GM21786 (cell line): ENCODE results near the gene LAMA2.
"Not testable (repeated sequence)": the region's sequence is repeated elsewhere in the genome, so short reads cannot be mapped to it uniquely, and the experiment has no call there.

Experiments used
- ATAC-seq: cut with Tn5 transposase; IDR thresholded peaks from one replicate; pipeline ENCODE4 v1.9.1; 2021; ENCODE audit not compliant: unreplicated experiment

LAMA2 gene

DNA sequence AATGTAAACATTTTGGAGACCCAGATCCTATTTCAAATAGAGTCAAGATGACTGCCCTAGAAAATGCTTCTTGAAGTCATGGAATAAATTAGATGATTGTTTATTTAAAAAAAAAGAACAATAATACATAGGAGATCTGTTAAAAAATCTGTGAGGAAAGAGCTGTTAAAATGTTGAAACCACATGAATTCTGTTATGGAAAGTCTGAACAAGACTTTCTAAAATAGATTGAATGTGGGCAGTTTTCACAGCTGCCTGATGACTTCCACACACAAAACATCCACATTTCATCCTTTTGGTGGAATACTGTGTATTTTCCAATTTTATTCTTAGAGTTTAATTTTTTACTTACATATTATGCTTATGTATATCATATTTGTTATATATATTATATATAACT lies 186.1 kb downstream of the LAMA2 start:
- no peak for ATAC-seq

GRCh38 chr6:129073051-129073450 lies 190.1 kb downstream of the LAMA2 start:
- no peak for ATAC-seq

DNA sequence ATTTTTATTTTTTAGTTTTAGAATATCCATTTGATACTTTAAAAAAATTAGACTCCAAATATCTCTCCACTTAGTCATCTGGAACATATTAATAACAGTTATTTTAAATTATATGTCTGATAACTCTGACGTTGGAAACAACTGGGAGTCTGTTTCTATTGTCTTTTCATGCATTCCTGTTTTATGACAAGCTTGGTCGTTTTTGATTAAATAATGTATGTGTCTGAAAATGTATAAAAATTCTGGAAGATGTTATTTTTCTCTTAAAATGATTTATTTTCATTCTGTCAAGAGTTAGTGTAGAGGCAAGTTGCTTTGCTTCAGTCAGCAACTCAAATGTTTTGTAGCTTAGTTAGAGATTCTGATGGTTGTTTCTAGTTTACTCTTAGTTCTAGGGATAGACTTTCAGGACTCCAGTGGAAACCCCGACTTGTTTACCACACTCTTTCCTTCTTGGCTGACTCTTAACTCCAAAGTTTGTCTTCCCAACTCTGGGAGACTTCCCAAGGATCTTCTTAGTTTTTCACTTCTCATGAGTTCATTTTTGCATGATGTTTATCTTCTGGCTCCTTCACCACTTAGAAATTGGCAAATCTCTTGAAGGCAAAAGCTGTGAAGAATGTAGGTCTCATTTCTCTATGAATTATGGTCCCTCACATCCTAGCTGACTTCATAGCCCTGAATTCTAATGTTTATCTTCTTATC lies 190.9 kb downstream of the LAMA2 start:
- ATAC-seq: no peak

DNA sequence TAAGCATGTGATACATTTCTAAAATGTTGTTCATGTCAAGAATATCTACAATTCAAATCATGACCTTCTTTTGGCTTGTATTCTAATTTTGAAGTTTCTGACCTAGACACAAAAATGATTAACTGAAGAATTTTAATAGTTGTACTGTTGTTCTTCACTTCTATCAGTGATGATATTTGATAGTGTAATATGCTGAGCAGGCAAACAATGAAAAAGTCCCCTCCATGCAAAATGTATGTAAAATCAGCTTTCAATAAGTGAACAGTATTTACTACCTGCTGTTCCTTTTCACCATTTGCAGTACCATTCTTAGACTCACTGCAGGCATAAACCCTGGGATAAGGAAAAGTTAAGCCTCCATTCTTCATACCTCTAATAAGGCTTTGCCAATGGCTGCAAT lies 201.5 kb downstream of the LAMA2 start:
- no peak for ATAC-seq

GRCh38 chr6:129088481-129088880 lies 205.5 kb downstream of the LAMA2 start:
- ATAC-seq: not testable (repeated sequence)

- ATAC-seq: no peak
Measured at GRCh38 chr6:129089357-129089756, 206.4 kb downstream of the LAMA2 start.

DNA sequence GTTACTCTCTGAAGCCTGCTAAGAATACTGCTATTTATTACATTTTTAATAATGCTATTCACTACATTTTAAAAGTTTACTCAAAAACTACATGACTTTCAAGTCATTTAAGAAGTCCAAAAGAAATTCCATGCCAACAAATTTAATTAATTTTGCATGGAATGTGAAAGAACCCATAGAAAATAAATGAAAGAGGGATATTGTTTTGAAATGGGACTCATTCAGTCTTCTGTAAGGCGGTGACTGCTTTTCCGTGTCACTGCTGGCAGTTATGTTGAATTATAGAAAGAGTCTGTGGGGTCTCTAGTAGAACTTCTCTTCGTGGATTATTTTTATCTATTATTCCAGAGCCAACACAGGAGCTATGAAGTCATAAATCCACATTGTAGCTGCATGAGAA lies 211.2 kb downstream of the LAMA2 start:
- ATAC-seq: no peak

- no peak for ATAC-seq
Measured at GRCh38 chr6:129096651-129097290, 213.8 kb downstream of the LAMA2 start.

DNA sequence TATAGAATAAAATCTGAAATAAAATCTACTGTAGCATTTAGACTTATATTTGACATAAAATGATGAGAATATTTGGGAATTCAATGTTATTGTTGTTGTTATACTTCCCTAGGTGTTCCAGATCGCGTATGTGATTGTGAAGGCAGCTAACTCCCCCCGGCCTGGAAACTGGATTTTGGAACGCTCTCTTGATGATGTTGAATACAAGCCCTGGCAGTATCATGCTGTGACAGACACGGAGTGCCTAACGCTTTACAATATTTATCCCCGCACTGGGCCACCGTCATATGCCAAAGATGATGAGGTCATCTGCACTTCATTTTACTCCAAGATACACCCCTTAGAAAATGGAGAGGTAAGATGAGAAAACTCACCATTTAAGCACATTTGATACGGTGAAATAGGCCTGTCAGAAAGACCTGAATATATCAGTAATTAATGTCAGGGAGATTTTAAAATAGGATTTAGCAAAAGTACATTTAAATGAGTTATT lies 215.2 kb downstream of the LAMA2 start:
- ATAC-seq: no peak

- no peak for ATAC-seq
Measured at GRCh38 chr6:129099696-129100095, 216.8 kb downstream of the LAMA2 start.

DNA sequence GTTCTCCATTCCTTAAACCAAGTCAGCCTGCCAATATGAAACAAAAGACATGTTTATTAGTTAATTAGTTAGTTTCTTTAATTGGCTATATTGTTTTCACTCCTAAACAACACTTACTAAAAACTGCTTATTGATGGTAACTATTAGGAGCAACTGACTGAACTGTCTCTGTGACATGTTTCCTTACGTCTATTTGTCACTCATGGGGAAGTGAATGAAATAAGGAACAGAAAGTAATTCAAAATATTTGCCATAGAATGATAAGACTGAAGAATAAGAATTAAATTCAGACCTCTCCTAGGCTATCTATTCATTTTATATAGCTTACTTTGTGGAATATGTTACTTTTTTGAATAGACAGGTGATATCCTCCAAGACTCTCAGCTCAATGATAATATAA lies 217.2 kb downstream of the LAMA2 start:
- no peak for ATAC-seq

- ATAC-seq: no peak
Measured at GRCh38 chr6:129102741-129103140, 219.8 kb downstream of the LAMA2 start.

GRCh38 chr6:129104131-129104530 lies 221.2 kb downstream of the LAMA2 start:
- ATAC-seq: no peak

DNA sequence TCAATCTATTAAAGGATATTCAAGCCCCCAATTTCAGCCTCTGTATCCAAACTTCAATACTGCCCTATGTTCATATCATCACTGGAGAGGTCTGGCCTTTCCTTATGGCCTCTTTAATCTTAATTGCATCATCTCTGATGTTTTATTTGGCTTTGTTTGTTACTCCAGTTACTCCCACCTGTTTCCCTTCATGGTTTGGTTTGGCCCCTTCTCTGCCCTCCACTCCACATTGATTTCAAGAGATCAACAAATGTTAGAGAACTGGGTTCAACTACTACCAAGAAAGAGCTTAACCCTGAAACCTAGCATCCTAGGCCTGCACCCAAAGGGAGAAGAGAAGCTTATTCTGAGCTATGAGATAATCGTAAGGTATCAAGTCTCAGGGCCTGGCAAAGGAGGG lies 221.6 kb downstream of the LAMA2 start:
- no peak for ATAC-seq

DNA sequence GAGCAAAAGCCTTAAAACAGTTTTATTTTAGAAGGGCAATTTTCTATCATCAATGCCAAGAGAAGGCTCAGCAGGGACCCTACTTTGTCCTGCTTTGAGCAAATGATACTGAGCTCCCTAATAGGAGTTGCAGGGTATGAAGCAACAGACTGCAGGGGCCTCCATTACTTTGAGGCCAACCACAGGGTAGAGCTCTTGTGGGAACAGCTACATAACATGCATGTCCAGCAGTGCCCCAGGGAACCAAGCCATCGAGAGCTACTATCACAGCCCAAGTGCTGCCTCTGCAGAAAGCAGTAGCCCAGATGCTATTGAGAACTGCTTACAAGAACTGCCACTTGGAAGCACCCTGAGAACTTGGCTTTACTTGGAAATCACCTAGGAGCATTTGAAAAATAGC lies 222.1 kb downstream of the LAMA2 start:
- no peak for ATAC-seq

GRCh38 chr6:129105793-129106192 lies 222.9 kb downstream of the LAMA2 start:
- ATAC-seq: no peak

DNA sequence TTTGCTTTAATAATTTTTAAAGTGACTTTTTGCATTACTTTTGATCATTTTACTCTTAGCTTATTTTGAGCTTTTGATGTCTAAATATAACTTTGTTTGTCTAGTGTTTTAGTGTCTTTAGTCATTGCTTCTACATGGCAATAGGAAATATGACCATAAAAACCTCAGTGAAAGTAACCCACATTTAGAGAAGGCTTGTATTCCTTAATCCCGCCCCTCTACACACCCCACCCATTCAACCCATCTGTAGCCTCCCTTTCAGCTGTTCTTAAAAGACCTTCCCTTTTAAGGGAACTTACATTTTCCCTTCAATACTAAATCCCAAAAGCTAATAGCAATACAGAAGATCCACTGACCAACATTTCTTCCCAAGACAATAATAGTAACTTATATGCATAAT lies 225.4 kb downstream of the LAMA2 start:
- ATAC-seq: no peak

- ATAC-seq: no peak
Measured at GRCh38 chr6:129110690-129111343, 227.9 kb downstream of the LAMA2 start.

- no peak for ATAC-seq
Measured at GRCh38 chr6:129111346-129111745, 228.4 kb downstream of the LAMA2 start.

DNA sequence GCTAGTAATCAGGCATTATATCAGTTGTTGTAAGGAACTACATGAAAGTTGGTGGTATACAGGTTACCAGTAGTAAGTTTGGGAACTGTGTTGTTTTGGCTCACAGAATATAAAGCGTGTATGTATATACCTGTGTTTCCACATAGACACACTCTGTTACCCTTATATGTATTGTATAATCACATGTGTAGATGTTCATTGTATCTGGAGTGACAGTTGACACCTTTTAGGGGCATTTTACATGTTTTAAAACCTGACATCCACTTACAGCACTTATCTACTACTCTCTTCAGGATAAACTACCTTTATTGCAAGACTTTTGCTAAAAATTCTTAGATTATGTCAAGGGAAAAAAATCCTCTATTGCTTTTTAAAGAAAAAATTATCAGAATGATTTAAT lies 228.9 kb downstream of the LAMA2 start:
- no peak for ATAC-seq

GRCh38 chr6:129112591-129112990 lies 229.7 kb downstream of the LAMA2 start:
- ATAC-seq: no peak

GRCh38 chr6:129113637-129114036 lies 230.7 kb downstream of the LAMA2 start:
- no peak for ATAC-seq
